Breast epithelium (tissue), 3 donors: ENCODE measurements around the gene ACP4.

Experiments
- POLR2A ChIP-seq: fragments of 450-650 bp; IDR thresholded peaks from one replicate; pipeline ENCODE4 v1.6.1; 2016; ENCODE audit warnings: antibody characterized with exemption, mild to moderate bottlenecking, moderate library complexity
- POLR2AphosphoS5 ChIP-seq, 3 donors: sonication (generic); formaldehyde crosslinking; IDR thresholded peaks; one replicate each; pipeline ENCODE4 v1.6.1; 2017; ENCODE audit warnings: antibody characterized with exemption in 3 of 3

DNA sequence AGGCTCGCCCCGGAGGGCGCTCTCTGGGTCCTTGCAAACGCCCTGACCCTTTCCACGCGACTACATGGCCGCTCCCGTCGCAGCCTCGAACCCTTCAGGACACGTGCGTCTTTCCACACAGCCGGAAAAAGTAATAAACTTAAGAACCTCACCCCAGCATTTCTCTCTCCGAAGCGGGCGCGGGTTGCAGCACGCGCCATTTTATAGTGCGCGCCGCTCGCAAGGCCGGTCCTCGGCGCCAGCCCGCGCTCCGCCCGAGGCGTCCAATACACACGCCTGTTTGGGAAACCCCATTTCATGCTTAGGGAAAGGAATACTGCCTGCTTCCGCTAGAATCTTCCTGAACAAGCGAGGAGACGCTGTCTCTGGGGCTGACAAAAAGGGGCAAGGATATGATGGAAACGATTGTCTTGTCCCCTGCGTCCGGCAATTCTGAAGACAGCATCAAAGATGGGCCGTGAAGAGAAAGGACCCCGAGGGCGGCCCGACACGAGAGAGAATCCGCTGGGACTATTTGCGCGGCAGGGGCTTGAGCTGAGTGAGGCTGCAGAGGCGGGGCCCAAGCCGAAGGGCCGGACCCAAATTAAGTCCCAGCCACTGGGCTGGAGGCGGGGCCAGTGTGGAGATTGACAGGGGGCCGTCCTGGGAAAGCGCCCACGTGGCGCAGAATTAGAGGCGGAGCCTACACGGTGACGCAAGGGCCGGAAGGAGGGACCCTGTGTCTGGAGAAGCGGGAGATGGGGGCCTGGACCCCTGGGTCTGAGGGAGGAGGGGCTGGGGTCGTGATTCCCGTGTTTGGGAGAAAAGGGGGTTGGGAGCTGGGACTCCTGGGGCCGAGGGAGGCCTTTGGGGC is 14.4 kb downstream of the ACP4 start:
- TF ChIP-seq POLR2AphosphoS5 (IDR thresholded peaks at IDR 0.05) (peak; percentile 85 to 96 (median 89)), POLR2A (no peak)
